Activated CD8-positive, alpha-beta memory T cell treated with anti-CD3 and anti-CD28 coated beads for 24 hours (primary cell): ENCODE results near the gene P2RY2.
"Not testable (repeated sequence)": the region's sequence is repeated elsewhere in the genome, so short reads cannot be mapped to it uniquely, and the experiment has no call there.

Experiments used
- DNase-seq: peaks from one replicate; pipeline ENCODE4 v3.0.0-alpha.2; 2020

The P2RY2 gene

DNA sequence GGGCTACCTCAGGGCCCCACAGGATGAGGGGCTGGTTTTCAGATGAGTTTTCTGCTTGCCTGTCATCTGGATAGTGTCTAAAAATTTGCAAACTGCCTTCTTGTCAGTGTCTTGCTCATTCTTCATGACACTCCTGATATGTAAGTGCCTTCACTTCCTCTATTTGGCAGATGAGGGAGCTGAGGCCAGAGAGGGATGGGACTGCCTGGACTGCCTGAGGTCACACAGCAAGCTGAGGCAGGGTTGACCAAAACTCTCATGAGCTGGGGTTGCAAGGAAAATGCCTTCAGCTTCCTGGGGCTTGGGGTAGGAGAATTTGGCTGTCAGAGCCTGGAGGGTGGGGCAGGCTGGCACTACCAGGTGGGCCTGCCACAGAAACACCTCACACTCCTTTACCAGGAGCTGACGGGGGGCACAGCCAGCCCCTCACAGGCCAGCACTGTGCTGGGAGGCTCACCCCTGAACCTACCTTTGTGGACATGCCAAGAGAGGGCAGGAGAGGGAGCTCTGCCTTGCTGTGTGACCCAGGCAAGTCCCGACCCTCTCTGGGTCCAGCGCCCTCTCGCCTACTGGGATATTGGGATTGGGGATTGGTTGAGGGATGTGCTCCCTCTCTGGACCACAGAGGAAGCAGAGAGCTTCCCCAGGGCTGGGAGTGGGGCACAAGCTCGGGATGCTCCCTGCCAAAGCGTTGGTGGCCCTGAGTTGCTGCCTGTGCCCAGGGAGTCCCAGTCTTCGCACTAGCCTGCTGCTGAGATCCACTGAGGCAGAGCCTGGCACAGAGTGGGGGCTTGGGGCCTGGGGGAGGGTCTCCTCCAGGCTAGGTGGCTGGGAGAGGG lies 52.2 kb downstream of the P2RY2 start:
- peak; percentile 49 for DNase-seq

DNA sequence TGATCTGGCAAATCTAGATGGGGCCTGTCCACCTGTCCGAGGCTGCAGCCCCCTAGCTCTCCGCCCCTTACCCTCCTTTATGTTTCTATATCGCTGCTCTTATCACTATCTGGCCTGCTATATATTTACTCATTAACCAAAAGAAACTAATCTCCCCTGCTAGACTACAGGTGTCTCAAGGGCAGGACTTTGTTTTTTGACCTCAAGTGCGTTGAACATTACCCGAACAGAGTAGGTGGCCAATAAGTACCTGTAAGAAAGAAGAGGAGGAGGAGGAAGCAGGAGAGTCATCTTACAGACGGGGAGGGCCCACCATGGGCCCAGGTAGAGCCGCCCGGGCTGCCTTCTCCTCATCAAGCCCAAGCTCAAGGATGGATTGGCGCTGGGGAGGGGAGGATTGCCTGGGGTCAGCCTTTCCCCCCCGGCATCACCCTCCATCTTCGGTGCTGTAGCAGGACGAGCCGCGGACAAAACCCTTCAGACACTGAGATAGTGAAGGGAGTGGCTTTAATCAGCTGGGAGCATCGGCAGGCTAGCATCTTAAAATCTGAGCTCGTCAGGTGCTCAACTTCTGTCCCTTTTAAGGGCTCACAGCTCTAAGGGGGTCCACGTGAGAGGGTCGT lies 52.9 kb downstream of the P2RY2 start:
- DNase-seq = peak; percentile 38

DNA sequence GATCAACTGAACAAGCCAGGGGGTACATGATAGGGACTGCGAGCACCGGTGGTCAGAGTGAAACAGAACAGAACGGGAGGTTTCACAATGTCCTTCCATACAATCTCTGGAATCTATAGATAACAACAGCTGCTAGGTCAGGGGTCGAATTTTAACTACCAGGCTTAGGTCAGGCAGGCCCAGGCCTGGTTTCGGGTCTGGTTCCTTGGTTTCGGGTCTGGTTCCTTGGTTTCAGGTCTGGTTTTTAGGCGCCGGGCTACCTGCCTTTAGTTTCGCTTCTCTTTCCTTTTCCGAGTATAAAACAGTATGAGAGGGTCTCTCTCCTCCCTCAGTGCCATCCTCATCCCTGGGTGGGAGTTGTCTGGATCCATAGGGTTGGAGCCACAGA lies 53.4 kb downstream of the P2RY2 start:
- not testable (repeated sequence) for DNase-seq

DNA sequence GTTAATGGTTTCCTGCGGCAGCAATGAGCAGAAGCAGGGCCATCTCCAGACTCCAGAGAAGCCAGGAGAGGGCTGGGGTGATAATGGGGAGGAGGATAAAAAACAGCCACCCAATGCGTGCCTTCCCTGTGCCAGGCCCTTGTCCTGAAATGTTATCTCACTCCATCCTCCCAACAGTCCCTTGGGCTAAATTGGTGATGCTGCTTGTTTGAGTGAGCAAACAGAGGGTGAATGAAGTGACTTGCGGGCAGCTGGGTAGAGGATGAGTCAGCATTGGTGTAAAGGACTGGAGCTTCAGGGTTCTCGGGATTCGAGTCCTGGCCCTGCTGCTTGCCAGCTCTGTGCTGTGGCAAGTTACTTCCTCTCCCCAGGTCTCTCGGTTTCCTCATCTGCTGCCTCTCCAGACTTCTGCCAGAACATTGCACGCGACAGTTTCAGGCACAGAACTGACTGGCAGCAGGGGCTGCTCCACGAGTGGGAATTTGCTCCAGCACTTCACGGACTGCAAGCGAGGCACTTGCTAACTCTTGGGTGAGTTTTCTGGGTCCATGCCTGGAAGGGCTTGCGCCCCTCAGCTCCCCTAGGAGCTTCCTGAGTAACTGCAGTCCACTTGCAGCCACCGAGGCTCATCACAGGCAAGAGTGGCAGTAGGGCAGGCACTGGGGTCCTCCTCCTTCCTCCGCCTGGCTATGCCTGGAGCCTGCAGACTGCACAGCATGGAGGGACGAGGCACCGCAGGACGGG lies 54.0 kb downstream of the P2RY2 start, which contains the start of gene P2RY6:
Gene P2RY6, plus strand, starts transcription at position 403 of the 744 bp plus-strand sequence. CDS start 24,181 bp downstream, outside the sequence.
- DNase-seq = peak; percentile 30

DNA sequence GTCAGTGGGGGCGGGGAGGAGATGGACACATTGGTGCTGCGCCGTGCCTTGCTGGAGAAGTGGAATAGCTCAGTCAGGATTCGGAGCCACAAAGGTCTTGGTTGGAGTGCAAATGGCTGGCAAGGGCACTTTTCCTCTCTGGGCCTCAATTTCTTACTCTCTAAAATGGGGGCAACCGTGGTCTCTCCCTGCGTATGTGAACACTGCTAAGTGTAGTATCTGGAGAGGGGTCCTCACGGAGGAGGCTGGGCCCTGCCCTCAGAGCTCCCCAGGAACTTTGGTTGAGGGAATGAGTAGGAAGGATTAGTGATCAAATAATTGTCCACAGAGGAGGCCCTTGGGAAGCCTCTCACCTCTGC lies 54.6 kb downstream of the P2RY2 start:
- DNase-seq = no peak

DNA sequence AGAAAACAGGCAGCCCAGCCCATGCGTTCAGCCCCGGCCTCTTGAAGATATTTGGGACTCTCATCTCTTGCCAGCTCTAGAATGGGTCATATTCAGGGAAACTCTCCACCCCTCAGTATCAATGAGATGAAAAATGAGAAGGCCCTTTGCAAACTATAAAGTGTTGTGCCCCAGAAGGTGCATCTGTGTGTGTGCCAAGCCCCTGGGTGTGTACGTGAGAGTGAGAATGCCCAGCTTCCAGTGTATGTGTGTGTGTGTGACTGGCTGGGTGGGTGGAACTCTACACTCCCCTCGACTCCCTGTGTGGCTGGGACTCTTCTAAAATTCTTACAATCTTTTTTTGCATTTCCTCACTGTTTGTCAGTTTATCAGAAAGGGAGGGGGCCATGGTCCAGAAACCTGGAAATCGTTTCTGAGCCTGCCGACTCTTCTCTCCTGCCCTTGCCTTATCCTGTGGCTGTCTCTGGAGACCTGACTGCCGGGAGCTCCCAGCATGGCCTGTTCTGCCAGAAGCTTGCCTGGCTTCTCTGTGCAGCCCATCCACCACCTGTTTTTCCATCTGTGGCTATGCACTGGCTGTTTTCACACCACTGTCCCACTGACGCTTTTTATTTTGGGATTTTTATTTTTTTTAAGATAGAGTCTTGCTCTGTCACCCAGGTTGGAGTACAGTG lies 55.3 kb downstream of the P2RY2 start:
- no peak for DNase-seq

DNA sequence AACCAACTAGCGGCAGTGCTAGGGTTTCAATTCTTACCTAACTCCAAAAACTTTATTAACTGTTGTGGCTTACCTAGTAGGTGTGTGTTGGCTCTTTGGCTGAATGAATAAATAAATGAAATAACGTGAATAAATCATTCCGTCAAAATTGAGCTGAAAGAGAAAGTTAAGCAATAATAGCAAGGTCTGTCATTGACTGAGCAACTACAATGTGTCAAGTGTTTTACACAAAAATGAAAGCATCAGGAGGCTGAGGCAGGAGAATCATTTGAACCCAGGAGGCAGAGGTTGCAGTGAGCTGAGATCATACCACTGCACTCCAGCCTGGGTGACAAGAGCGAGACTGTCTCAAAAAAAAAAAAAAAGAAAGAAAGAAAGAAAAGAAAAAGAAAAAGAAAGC lies 56.1 kb downstream of the P2RY2 start:
- not testable (repeated sequence) for DNase-seq

DNA sequence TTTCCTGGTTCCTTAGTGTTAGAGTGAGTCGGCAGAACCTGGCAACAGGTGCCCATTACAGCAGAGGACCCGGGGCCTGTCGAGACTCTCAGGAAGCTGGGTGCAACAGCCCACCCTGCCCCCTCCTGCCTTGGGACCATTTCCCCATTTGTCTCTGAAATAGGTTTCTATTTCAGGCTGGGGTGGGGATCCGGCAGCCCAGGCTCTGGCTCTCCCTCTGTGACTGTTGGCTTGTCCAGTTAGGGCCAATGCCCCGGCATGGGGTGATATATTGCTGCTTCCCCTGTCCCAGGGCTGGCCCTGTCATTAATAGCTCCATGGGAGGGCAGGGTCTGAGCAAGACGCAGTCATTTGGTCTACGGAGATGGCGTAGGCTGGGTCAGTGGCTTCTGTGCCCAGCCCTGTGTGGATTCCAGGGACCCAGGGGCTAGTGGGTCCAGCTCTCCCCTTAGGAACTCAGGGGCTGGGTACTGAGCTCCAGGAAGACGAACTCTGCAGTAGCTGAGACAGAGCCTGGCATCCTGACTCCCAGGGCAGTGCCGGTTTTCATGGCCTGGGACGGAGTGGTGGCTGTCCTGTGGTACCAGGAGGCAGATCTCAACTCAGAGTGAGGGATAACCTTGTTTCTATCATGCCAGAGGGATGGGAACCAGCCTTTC lies 56.8 kb downstream of the P2RY2 start:
- DNase-seq = no peak

DNA sequence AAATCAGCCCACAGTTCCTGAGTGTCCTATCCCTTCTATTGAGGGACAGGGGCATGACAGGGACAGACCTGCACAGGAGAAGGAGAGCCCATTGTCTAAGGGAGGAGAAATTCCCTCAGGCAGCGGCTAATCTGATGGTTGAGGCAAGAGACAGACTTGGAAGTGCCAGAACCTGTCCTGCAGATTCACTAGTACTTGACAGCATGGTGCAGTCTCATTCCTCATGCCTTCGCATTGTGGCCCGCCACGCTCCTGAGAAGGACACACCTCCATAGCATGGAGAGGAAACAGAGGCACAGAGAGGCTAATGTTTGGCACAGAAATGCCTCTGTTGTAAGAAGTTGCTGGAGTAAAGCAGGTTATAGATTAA lies 57.3 kb downstream of the P2RY2 start:
- no peak for DNase-seq

DNA sequence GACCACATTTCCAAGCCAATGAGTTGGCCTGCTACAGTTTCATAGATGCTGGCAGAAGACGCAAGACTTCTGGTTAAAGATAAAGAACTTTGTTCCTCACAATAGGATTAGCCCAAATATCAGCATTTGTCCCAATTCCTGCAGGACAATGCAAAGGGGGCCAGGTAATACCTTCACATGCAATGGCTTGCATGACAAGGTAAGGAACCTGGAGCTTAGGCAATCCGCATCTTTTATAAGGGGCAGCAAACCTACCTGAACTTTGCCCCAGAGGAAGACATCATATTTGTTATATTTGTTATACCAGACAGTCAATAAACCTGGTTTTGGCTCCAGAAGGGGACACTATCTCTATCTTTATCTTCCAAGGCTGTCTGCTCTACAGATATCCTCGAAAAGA lies 59.4 kb downstream of the P2RY2 start:
- DNase-seq = no peak

DNA sequence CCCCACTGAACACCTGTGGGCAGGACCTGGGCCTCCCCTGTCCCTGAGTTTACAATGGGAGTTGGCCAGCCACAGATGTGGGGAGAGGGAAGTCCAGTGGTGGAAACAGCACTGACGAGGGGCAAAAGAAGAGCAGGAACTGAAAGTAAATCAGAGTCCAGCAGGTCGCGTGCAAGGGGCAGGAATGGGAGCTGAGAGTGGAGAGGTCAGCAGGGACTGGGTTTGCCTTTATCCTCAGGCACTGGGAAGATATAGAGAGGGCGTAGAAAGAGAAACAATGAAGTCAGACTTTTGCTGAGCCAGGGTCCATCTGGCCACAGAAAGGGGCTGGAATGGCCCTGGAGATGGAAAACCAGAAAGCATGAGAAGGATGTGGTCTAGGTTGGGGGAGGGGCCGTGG lies 62.5 kb downstream of the P2RY2 start:
- no peak for DNase-seq

DNA sequence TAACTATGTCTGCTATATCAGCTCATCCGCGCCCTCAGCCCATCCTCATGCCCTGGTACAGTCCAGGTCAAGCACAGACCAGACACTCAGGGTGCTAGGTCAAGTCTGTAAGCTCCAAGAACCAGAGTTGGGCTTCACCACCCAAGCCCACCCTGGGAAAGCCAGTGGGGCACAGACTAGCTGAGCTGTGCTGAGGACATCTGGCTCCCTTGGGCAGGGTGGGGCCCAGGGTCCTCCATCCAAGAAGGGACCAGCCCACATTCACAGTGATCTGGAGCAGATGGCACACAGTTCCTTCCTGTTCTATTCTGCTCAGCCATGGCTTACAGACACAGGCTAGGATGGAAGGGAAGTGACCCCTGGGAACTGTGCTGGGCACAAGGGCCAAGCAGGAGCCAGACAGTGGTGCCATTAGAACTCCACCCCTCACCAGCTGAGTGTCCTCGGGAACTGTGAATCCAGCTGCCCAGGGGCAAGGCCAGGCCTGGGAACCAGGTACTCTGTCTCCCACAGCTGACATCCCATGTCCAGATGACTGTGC lies 63.2 kb downstream of the P2RY2 start:
- DNase-seq = no peak

DNA sequence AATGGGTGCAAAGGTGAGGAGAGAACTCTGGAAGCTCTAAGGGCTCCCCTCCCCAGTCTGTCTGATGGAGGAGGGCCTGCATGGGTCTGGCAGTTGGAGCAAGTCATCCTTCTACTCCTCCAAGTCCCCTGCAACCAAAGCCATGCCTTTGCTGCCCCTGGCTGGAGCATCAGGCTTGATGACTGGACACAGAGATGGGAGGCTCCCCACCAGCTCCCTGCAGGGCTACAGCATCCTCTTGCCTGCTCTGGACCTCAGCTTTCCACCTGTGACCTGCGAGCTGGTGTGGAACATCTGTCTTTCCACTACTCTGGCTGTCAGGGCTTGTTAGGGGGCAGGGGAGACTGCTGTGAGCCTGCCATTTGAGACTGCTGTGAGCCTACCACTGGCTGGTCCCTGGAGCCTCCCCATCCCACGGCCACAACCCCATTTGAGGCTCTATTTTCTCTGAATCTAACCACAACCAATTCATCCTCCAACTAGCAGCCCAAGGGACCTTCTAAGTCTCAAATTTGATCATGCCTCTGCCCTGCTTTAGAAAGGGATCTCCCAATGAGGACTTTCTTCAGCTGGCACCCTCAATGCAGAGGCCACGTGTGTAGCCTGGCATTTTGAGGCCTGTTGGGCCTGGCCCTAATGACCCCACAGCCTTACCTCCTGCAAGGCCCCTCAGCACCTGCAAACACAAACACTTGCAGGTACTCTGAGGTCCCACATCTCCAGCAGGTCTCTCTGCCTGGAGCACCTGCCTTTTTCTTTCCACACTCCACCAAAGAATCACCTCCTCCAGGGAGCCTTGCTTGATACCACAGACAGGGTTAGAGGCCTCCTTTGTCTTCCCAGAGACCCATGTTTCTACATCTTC lies 63.9 kb downstream of the P2RY2 start:
- DNase-seq = no peak

DNA sequence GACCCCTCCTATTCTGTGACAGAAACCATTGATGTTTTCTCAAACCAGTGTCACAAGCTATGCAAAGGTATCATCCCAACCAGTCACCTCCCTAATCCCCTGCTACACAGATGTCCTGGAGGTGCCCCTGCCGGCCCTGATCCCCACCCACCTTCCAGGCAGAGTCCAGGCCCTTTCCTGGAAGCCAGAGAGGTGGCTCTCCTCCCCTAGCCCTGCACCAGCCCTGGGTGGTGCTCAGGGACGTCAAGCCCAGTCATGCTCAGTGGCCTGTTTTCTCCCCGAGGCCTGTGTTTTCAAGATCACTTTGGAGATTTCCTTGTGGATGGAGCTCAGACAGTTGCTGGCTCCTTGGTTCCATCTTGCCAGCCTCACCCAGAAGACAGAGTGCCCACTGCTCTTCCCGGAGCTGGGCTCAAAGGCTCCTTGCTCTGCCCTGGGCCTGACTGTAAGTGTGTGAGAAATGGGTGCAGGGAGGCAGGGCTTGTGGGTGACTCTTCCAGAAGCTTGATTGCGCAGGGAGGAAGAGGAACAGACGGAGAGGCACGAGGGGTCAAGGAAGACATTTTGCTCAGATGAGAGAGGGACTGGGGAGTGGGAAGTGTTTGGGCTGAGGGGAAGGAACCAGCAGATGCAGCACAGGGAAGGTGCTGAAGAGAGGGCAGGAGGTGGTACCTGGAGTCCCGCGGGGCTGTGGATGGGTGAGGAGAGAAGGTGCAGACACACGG lies 65.4 kb downstream of the P2RY2 start:
- DNase-seq = no peak

DNA sequence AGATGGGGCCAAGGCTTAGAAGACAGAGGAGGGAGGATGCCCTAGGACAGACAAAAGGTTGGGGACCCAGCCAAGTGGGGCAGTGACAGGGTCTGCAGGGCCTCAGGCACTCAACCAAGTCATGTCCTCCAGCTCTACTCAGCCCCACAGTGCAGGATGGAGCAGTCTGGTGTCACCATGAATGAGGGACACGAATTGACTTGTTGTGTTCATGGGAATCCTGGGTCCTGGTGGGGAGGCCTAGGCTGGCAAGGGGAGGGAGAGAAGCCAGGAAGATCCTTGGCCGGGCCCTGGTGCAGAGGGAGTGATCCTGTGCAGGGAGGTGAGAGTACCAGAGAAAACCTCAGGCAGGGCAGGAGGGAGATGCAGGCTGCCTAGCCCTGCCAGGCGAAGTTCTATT lies 66.0 kb downstream of the P2RY2 start:
- DNase-seq = no peak

DNA sequence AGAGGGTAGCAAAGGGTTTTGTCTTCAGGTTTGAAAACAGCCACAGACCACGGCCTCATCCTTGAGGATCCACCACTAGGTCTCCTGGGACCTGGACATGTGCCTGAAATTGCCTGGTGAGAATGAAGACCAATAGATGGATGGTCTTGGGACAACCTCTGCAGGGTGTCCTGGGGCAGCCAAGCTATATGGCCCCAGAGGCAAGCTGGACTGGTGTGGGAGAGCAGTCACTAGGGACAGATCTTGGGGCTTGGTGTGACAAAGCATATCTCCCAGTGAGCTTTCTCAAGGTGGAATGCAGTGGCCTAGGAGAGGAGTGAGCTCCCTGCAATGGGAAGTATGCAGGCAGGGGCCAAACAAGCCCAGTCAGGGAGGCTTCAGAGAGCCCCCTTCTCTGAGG lies 67.6 kb downstream of the P2RY2 start:
- no peak for DNase-seq
